B cell (primary cell): ENCODE results near the gene TAF4. TPM values are rescaled to one million over a fixed set of nuclear protein-coding genes. Genes with fewer than 3 reads are reported as not detected.

Source experiments
- ATAC-seq: fragments of 200-7000 bp; cut with Tn5 transposase; one replicate; pipeline ENCODE4 v1.10.0; 2021; ENCODE audit warnings: low read depth, mild to moderate bottlenecking, moderate number of reproducible peaks, moderate library complexity
- CTCF ChIA-PET: fragments of 350-600 bp; sonication (Branson Sonifier 250); formaldehyde crosslinking; loops from one replicate; lab custom pipeline; 2021; ENCODE audit warnings: antibody characterized with exemption, inconsistent platforms; lab: Charles Lee
- POLR2A ChIA-PET: fragments of 350-600 bp; sonication (Branson Sonifier 250); formaldehyde crosslinking; loops from one replicate; lab custom pipeline; 2021; ENCODE audit warnings: antibody characterized with exemption; lab: Charles Lee
- DNase-seq: peaks from one replicate; pipeline ENCODE4 v3.0.0; 2013
- H2AFZ ChIP-seq: 2 replicates; pipeline ENCODE4 v1.6.1; 2012; ENCODE audit warnings: mild to moderate bottlenecking, low read depth, low read length; ENCODE audit not compliant: insufficient read depth, poor library complexity, severe bottlenecking
- H3K27ac ChIP-seq, 2 donors: 1 replicate in 1 of 2; 2 replicates in 1 of 2; pipeline ENCODE4 v1.5.1; 2012 to 2013; ENCODE audit warnings: low read length in 2 of 2, mild to moderate bottlenecking in 2 of 2, moderate library complexity in 1 of 2
- H3K27me3 ChIP-seq, 4 experiments: fragments of 200-600 bp in 1 of 4; sonication (generic) in 1 of 4; replicated peaks in 1 of 4; 1 replicate in 2 of 4; 2 replicates in 2 of 4; pipeline versions ENCODE4 v1.6.1 to v1.7.0; 2013 to 2016; ENCODE audit warnings: low read length in 3 of 4, mild to moderate bottlenecking in 2 of 4, mixed read lengths in 1 of 4, moderate library complexity in 1 of 4; ENCODE audit not compliant: insufficient read depth in 4 of 4, control insufficient read depth in 3 of 4; ENCODE audit errors: control extremely low read depth in 1 of 4
- H3K36me3 ChIP-seq, 2 experiments: replicated peaks in 1 of 2; 1 replicate in 1 of 2; 2 replicates in 1 of 2; pipeline versions ENCODE4 v1.6.1 to v1.7.1; 2013; ENCODE audit warnings: low read length in 1 of 2; ENCODE audit not compliant: insufficient read depth in 2 of 2, control insufficient read depth in 1 of 2; ENCODE audit errors: control extremely low read depth in 1 of 2, extremely low read depth in 1 of 2
- H3K4me1 ChIP-seq, 2 donors: fragments of 200-600 bp in 1 of 2; sonication (generic) in 1 of 2; 1 replicate in 1 of 2; 2 replicates in 1 of 2; pipeline versions ENCODE4 v1.5.1 to v1.6.1; 2013 to 2017; ENCODE audit warnings: low read length in 2 of 2; ENCODE audit not compliant: control insufficient read depth in 2 of 2, insufficient read depth in 2 of 2
- H3K4me2 ChIP-seq: replicated peaks from 2 replicates; pipeline ENCODE3; 2012; ENCODE audit warnings: mild to moderate bottlenecking, low read depth, low read length; ENCODE audit not compliant: poor library complexity, severe bottlenecking
- H3K4me3 ChIP-seq, 5 experiments: fragments of 200-600 bp in 1 of 5; sonication (generic) in 1 of 5; 1 replicate in 3 of 5; 2 replicates in 2 of 5; pipeline versions ENCODE4 v1.5.1 to v1.7.0; 2011 to 2016; ENCODE audit warnings: low read length in 4 of 5, mild to moderate bottlenecking in 4 of 5, low read depth in 2 of 5, control low read depth in 1 of 5, moderate library complexity in 1 of 5; ENCODE audit not compliant: insufficient read depth in 1 of 5; ENCODE audit errors: control extremely low read depth in 1 of 5, extremely low read depth in 1 of 5
- H3K79me2 ChIP-seq: fragments of 200-600 bp; sonication (generic); one replicate; pipeline ENCODE4 v1.6.0; 2016; ENCODE audit warnings: low read length; ENCODE audit not compliant: control insufficient read depth, insufficient read depth
- H3K9ac ChIP-seq: fragments of 200-600 bp; sonication (generic); 2 replicates; pipeline ENCODE4 v1.6.1; 2017; ENCODE audit warnings: mild to moderate bottlenecking, low read length, moderate library complexity
- H3K9me3 ChIP-seq, 3 donors: one replicate each; pipeline versions ENCODE4 v1.6.1 to v1.7.1; 2013; ENCODE audit warnings: low read length in 2 of 3; ENCODE audit not compliant: control insufficient read depth in 2 of 3, insufficient read depth in 1 of 3; ENCODE audit errors: control extremely low read depth in 1 of 3
- H4K20me1 ChIP-seq: 2 replicates; pipeline ENCODE4 v1.6.0; 2012; ENCODE audit warnings: mild to moderate bottlenecking, low read length; ENCODE audit not compliant: insufficient read depth, control insufficient read depth, poor library complexity, severe bottlenecking
- H3K27ac Mint-ChIP-seq: one replicate; pipeline ENCODE4 v1.8.0; 2021; ENCODE audit warnings: mixed read lengths
- H3K27me3 Mint-ChIP-seq: one replicate; pipeline ENCODE4 v1.8.0; 2021; ENCODE audit warnings: mixed read lengths
- H3K4me1 Mint-ChIP-seq: one replicate; pipeline ENCODE4 v1.8.0; 2021; ENCODE audit warnings: mixed read lengths
- H3K4me3 Mint-ChIP-seq: one replicate; pipeline ENCODE4 v1.8.0; 2021; ENCODE audit warnings: mixed read lengths
- H3K9me3 Mint-ChIP-seq: one replicate; pipeline ENCODE4 v1.8.0; 2022; ENCODE audit warnings: mixed read lengths; ENCODE audit not compliant: insufficient read depth
- CTCF ChIP-seq: fragments of 200-600 bp; IDR thresholded peaks from one replicate; pipeline ENCODE4 v1.8.0; 2022; ENCODE audit warnings: antibody characterized with exemption, mild to moderate bottlenecking
- EZH2 ChIP-seq: IDR thresholded peaks from 2 replicates; pipeline ENCODE4 v1.6.1; 2012; ENCODE audit warnings: borderline replicate concordance, low read depth, mild to moderate bottlenecking, moderate library complexity, low read length; ENCODE audit not compliant: insufficient read depth, poor library complexity, severe bottlenecking
- WGBS: methylation state at CpG from one replicate; pipeline ENCODE4 v1.1.5; 2013; ENCODE audit warnings: missing lambda C conversion rate; ENCODE audit not compliant: insufficient coverage; 5-methylcytosine and 5-hydroxymethylcytosine counted together
- intact Hi-C: fragments of 100-400 bp; cut with micrococcal nuclease; formaldehyde crosslinking; loops from one replicate; pipeline ENCODE4 v1.10.0; 2022
- polyA plus RNA-seq: library from polyadenylated mRNA; depleted of rRNA; stranded (reverse); fragments of >200 nt; gene quantifications from 2 replicates; pipeline ENCODE4 v1.2.3, GENCODE V29; 2012
- total RNA-seq, 2 donors: library from RNA; stranded (reverse); fragments of 120-200 nt in 1 of 2; gene quantifications; 1 replicate in 1 of 2; 2 replicates in 1 of 2; pipeline versions ENCODE4 v1.2.3 to v1.2.4, GENCODE V29; 2013 to 2022

The TAF4 gene
- total and polyA plus RNA-seq, 2 donors (not counting 1 experiment from before 2014, with no cell fraction given): 13.9 to 39.5 TPM

DNA sequence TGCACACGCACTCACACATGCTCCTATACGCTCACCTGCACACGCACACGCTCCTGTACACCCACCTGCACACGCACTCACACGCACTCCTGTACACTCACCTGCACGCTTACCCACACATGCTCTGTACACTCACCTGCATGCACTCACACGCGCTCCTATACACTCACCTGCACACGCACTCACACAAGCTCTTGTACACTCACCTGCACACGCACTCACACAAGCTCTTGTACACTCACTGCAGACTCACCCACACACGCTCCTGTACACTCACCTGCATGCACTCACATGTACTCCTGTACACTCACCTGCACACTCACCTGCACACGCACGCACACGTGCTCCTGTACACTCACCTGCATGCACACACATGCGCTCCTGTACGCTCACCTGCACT lies 22.0 kb upstream of the TAF4 start:
- intact Hi-C loops: no loop called here
- TF ChIP-seq CTCF (no peak), EZH2 (no peak)
- Histone ChIP-seq H3K4me3 (no peak overlapping the region), H3K9me3 (peaks cover 0 to 16% (median 0%) of the 10 kb centered on the region in 3 donors), H3K79me2 (no peaks in the 10 kb centered on the region), H3K27ac (no peak overlapping the region), H2AFZ (no peak overlapping the region), H4K20me1 (no peaks in the 10 kb centered on the region), H3K36me3 (no peaks in the 10 kb centered on the region), H3K4me2 (no peak overlapping the region), H3K4me1 (no peaks in the 10 kb centered on the region), H3K9ac (no peak overlapping the region), H3K27me3 (peaks cover 0 to 12% (median 3%) of the 10 kb centered on the region in 4 experiments)
- no peaks in the 10 kb centered on the region for H3K9me3 Mint-ChIP-seq
- no peak overlapping the region for H3K27ac Mint-ChIP-seq
- DNase-seq: no peak
- ChIA-PET POLR2A (no interaction called here), CTCF (no interaction called here)
- 92% methylated on average over 17 of the region's 17 CpGs for WGBS
- no peaks in the 10 kb centered on the region for H3K4me1 Mint-ChIP-seq
- H3K4me3 Mint-ChIP-seq: no peak overlapping the region
- peaks cover 14% of the 10 kb centered on the region for H3K27me3 Mint-ChIP-seq
- ATAC-seq: no peak

GRCh38 chr20:62087227-62087626 lies 21.5 kb upstream of the TAF4 start:
- Histone ChIP-seq H3K9ac (no peak overlapping the region), H3K4me3 (no peak overlapping the region), H3K36me3 (no peaks in the 10 kb centered on the region), H4K20me1 (no peaks in the 10 kb centered on the region), H3K27me3 (peaks cover 0 to 12% (median 3%) of the 10 kb centered on the region in 4 experiments), H3K9me3 (peaks cover 0 to 16% (median 0%) of the 10 kb centered on the region in 3 donors), H3K4me2 (no peak overlapping the region), H3K27ac (no peak overlapping the region), H3K79me2 (no peaks in the 10 kb centered on the region), H3K4me1 (no peaks in the 10 kb centered on the region), H2AFZ (no peak overlapping the region)
- ATAC-seq: no peak
- WGBS: 63% methylated on average over 11 of the region's 11 CpGs
- ChIA-PET CTCF (no interaction called here), POLR2A (no interaction called here)
- H3K4me3 Mint-ChIP-seq: no peak overlapping the region
- no peak for TF ChIP-seq CTCF
- no peak for TF ChIP-seq EZH2
- H3K4me1 Mint-ChIP-seq: no peaks in the 10 kb centered on the region
- no peaks in the 10 kb centered on the region for H3K9me3 Mint-ChIP-seq
- peaks cover 14% of the 10 kb centered on the region for H3K27me3 Mint-ChIP-seq
- intact Hi-C loops: no loop called here
- DNase-seq: no peak
- H3K27ac Mint-ChIP-seq: no peak overlapping the region
